Coronary artery (tissue), 2 donors: ENCODE data around the gene FLT3LG.

Experiments used
- DNase-seq: peaks from one replicate; pipeline ENCODE4 v3.0.0-alpha.2; 2017; ENCODE audit warnings: low spot score
- H3K27ac ChIP-seq, 2 donors: fragments of 200-600 bp; sonication (generic); one replicate each; pipeline ENCODE4 v1.5.1; 2016 to 2019
- H3K4me3 ChIP-seq: fragments of 200-600 bp; sonication (generic); 2 replicates; pipeline ENCODE4 v1.5.1; 2016; ENCODE audit warnings: mild to moderate bottlenecking, moderate library complexity
- TF ChIP-seq, protein P1 (sequence below): fragments of 200-600 bp; sonication (generic); IDR thresholded peaks from one replicate; pipeline ENCODE4 v1.5.1; 2019; ENCODE audit warnings: antibody characterized with exemption

The FLT3LG gene

DNA sequence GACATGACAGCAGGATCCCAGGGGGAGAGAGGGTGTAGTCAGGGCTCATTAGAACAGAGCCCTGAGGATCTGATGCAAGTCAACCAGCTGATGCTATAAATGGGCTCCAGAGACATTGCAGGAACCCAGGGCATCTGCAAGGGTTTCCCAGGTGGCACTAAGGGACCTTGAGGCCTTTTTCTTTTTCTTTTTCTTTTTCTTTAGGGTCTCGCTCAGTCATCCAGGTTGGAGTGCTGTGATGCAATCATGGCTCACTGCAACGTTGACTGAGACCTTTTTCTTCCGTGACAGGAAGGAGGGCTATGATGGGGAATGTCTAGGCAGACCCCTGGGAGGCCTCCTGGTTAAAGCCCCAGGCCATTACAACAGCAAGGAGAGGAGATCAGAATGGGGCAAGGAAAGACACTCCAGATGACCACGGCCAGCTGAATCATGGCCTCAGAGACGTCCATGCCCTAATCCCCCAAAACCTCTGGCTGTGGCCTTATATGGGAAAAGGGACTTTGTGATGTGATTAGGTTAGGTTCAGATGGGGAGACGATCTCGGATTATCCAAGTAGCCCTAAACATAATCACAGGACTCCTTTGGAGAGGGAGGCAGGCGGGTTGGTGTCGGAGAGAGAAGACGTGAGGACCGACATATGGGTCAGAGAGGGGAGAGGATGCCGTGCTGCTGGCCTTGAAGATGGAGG, 33.9 kb downstream of the FLT3LG start:
- DNase-seq, result no peak
- Histone ChIP-seq H3K27ac (no peak overlapping the region), H3K4me3 (no peak overlapping the region)
- TF ChIP-seq, protein P1, sequence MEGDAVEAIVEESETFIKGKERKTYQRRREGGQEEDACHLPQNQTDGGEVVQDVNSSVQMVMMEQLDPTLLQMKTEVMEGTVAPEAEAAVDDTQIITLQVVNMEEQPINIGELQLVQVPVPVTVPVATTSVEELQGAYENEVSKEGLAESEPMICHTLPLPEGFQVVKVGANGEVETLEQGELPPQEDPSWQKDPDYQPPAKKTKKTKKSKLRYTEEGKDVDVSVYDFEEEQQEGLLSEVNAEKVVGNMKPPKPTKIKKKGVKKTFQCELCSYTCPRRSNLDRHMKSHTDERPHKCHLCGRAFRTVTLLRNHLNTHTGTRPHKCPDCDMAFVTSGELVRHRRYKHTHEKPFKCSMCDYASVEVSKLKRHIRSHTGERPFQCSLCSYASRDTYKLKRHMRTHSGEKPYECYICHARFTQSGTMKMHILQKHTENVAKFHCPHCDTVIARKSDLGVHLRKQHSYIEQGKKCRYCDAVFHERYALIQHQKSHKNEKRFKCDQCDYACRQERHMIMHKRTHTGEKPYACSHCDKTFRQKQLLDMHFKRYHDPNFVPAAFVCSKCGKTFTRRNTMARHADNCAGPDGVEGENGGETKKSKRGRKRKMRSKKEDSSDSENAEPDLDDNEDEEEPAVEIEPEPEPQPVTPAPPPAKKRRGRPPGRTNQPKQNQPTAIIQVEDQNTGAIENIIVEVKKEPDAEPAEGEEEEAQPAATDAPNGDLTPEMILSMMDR, result no peak

DNA sequence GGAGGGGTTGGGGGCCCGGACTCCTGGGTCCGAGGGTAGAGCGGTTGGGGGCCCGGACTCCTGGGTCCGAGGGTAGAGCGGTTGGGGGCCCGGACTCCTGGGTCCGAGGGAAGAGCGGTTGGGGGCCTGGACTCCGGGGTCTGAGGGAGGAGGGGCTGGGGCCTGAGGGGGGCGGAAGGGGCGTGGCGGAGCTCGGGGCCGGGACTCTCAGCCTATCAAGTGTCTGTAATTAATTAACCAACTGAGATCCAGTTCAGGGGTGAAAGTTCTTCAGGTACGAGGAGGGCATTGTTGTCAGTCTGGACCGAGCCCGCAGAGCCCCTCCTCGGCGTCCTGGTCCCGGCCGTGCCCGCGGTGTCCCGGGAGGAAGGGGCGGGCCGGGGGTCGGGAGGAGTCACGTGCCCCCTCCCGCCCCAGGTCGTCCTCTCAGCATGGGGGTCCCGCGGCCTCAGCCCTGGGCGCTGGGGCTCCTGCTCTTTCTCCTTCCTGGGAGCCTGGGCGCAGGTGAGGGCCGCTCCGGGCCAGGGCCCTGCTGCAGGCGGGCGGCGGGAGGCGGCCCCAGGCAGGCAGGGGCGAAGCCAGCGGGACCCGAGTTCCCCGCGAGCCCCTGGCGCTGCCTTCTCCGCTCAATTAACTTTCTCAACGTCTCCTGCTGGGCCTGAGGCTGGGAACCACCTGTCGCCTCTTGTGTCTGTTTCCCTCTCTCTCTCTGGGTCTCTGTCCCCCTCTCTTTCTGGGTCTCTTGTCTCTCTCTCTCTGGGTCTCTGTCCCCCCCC, 39.1 kb downstream of the FLT3LG start:
- peak overlapping the region; percentile 89 for H3K4me3 ChIP-seq
- DNase-seq, result no peak
- TF ChIP-seq, protein P1, result no peak
- H3K27ac ChIP-seq, result peak overlapping the region; percentile 78 to 96

DNA sequence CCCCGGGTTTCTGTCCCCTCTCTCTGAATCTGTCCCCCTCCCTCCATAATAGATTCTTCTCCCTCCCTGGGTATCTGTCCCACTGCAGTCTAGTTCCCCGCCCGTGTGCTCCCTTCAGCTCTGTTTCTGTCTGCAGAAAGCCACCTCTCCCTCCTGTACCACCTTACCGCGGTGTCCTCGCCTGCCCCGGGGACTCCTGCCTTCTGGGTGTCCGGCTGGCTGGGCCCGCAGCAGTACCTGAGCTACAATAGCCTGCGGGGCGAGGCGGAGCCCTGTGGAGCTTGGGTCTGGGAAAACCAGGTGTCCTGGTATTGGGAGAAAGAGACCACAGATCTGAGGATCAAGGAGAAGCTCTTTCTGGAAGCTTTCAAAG, 39.7 kb downstream of the FLT3LG start:
- no peak for DNase-seq
- Histone ChIP-seq H3K27ac (peak overlapping the region in 1 of 2 donors; percentile 96), H3K4me3 (peak overlapping the region; percentile 89)
- TF ChIP-seq, protein P1, result no peak

DNA sequence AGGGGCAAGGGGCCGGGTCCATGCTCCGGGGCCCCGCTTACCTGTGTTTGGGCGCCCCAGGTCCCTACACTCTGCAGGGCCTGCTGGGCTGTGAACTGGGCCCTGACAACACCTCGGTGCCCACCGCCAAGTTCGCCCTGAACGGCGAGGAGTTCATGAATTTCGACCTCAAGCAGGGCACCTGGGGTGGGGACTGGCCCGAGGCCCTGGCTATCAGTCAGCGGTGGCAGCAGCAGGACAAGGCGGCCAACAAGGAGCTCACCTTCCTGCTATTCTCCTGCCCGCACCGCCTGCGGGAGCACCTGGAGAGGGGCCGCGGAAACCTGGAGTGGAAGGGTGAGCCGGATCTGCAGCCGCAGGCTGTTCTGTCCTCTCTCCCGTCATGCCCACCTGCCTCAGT, 40.1 kb downstream of the FLT3LG start:
- Histone ChIP-seq H3K4me3 (peak overlapping the region; percentile 89), H3K27ac (peak overlapping the region in 1 of 2 donors; percentile 96)
- DNase-seq, result no peak
- TF ChIP-seq, protein P1, result no peak

DNA sequence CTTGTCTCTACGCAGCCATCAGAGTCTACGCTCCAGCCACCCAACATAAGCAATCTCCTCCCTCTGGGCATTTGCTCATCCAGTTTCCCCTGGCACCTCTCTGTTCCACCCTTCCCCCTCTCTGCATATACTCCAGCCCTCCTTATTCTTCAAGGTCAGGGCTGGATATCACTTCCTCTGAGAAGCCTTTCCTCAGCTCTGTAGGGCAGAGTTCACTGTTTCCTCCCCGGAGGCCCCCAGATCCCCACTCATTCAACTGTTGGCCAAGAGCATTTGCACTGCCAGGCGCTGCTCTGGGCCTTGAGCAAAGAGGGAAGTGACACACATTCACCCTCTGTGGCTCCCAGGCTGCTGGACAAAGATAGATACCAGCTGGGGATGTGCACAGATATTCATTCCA, 41.8 kb downstream of the FLT3LG start:
- no peak for DNase-seq
- H3K4me3 ChIP-seq, result peak overlapping the region; percentile 18
- peak overlapping the region in 1 of 2 donors; percentile 72 for H3K27ac ChIP-seq
- TF ChIP-seq, protein P1, result no peak

DNA sequence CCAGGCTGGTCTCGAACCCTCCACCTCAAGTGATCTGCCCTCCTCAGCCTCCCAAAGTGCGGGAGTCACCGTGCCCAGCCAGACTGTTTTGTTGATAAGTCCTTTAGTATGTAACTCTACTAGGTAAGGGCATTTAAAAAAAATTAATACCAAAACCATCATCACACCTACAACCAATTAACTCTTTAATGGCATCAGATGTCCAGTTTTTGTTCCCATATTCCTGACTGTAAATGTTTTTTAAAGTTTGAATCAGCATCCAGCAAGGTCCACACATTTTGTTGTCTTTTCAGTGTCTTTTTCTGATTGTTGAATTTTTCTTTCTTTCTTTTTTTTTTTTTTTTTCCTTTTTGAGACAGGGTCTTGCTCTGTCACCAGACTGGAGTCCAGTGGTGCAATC, 44.0 kb downstream of the FLT3LG start:
- TF ChIP-seq, protein P1, result no peak
- Histone ChIP-seq H3K27ac (peak overlapping the region in 1 of 2 donors; percentile 4), H3K4me3 (no peak overlapping the region)
- no peak for DNase-seq
